PC-3 (cell line): Measurements from ENCODE around the gene ZNF700. TPM values are rescaled to one million over a fixed set of nuclear protein-coding genes. Genes with fewer than 3 reads are reported as not detected.
"Not testable (repeated sequence)": the region's sequence is repeated elsewhere in the genome, so short reads cannot be mapped to it uniquely, and the experiment has no call there.

Source experiments
- ATAC-seq: fragments of 200-7000 bp; cut with Tn5 transposase; 2 replicates; pipeline ENCODE4 v1.9.1; 2020; ENCODE audit warnings: mild to moderate bottlenecking, moderate library complexity
- BruUV-seq: library from RNA; stranded (reverse); fragments of 400-500 nt; replicated peaks from 2 replicates; lab custom pipeline; 2021; lab: Mats Ljungman, UMichigan
- CTCF ChIA-PET: fragments of 300-600 bp; sonication (Branson Sonifier 250); formaldehyde crosslinking; loops from one replicate; lab custom pipeline; 2022; ENCODE audit warnings: antibody characterized with exemption; lab: Charles Lee
- POLR2A ChIA-PET: fragments of 300-600 bp; sonication (Branson Sonifier 250); formaldehyde crosslinking; loops from one replicate; lab custom pipeline; 2022; ENCODE audit warnings: antibody characterized with exemption; ENCODE audit not compliant: unreplicated experiment; lab: Charles Lee
- DNase-seq: peaks from one replicate; pipeline ENCODE4 v3.0.0-alpha.2; 2015
- H2AFZ ChIP-seq: fragments of 300-600 bp; sonication (generic); 2 replicates; pipeline ENCODE4 v1.6.0; 2016; ENCODE audit warnings: antibody characterized with exemption, low read length
- H3F3A ChIP-seq: fragments of 300-600 bp; sonication (generic); one replicate; pipeline ENCODE4 v1.6.0; 2017; ENCODE audit warnings: antibody characterized with exemption, low read length, control low read depth, mild to moderate bottlenecking; ENCODE audit not compliant: unreplicated experiment
- H3K27ac ChIP-seq: fragments of 300-600 bp; sonication (generic); 2 replicates; pipeline ENCODE4 v1.5.1; 2016; ENCODE audit warnings: mild to moderate bottlenecking, low read length
- H3K27me3 ChIP-seq: fragments of 300-600 bp; sonication (generic); 2 replicates; pipeline ENCODE4 v1.6.1; 2016; ENCODE audit warnings: low read length, mixed read lengths
- H3K36me3 ChIP-seq: fragments of 300-600 bp; sonication (generic); 2 replicates; pipeline ENCODE4 v1.6.1; 2016; ENCODE audit warnings: low read depth, mixed run types, low read length, mixed read lengths
- H3K4me1 ChIP-seq: fragments of 300-600 bp; sonication (generic); 2 replicates; pipeline ENCODE4 v1.5.1; 2016; ENCODE audit warnings: low read length; ENCODE audit not compliant: insufficient read depth
- H3K4me2 ChIP-seq: fragments of 300-600 bp; sonication (generic); 2 replicates; pipeline ENCODE4 v1.6.0; 2016; ENCODE audit warnings: low read length
- H3K4me3 ChIP-seq: fragments of 300-600 bp; sonication (generic); 2 replicates; pipeline ENCODE4 v1.5.1; 2016; ENCODE audit warnings: mild to moderate bottlenecking, low read length, mixed read lengths
- H3K79me2 ChIP-seq: fragments of 300-600 bp; sonication (generic); 2 replicates; pipeline ENCODE4 v1.6.1; 2017; ENCODE audit warnings: low read length, mixed read lengths
- H3K9ac ChIP-seq: fragments of 300-600 bp; sonication (generic); 2 replicates; pipeline ENCODE4 v1.6.0; 2016; ENCODE audit warnings: mild to moderate bottlenecking, low read length
- H3K9me2 ChIP-seq: fragments of 300-600 bp; sonication (generic); replicated peaks from 2 replicates; pipeline ENCODE4 v1.6.1; 2016; ENCODE audit warnings: mixed run types, low read length, mixed read lengths
- H3K9me3 ChIP-seq: fragments of 300-600 bp; sonication (generic); 2 replicates; pipeline ENCODE4 v1.6.1; 2016; ENCODE audit warnings: low read length, mixed read lengths
- H4K20me1 ChIP-seq: fragments of 300-600 bp; sonication (generic); 2 replicates; pipeline ENCODE4 v1.6.1; 2016; ENCODE audit warnings: low read length, mixed read lengths
- EZH2 ChIP-seq: fragments of 300-600 bp; sonication (generic); IDR thresholded peaks from one replicate; pipeline ENCODE4 v1.6.1; 2017; ENCODE audit warnings: antibody characterized with exemption, mild to moderate bottlenecking, low read length; ENCODE audit not compliant: unreplicated experiment
- EZH2phosphoT487 ChIP-seq: fragments of 300-600 bp; sonication (generic); IDR thresholded peaks from 2 replicates; pipeline ENCODE4 v1.6.1; 2018; ENCODE audit warnings: mild to moderate bottlenecking, antibody characterized with exemption, low read length, borderline replicate concordance
- intact Hi-C: fragments of 100-400 bp; cut with micrococcal nuclease; formaldehyde crosslinking; loops from 2 replicates; pipeline ENCODE4 v1.9.0; 2023
- total RNA-seq: library from RNA; depleted of rRNA; stranded (reverse); fragments of >200 nt; gene quantifications from 2 replicates; pipeline ENCODE4 v1.2.3, GENCODE V29; 2014
- TF ChIP-seq, protein P1 (sequence below): fragments of 300-600 bp; sonication (generic); conservative IDR thresholded peaks from 2 replicates; pipeline ENCODE4 v1.5.1; 2017; ENCODE audit warnings: antibody characterized with exemption, low read depth, mild to moderate bottlenecking, low read length

Gene ZNF700
- total RNA-seq, 1 experiment from 2014 or later, result 9.5 TPM

DNA sequence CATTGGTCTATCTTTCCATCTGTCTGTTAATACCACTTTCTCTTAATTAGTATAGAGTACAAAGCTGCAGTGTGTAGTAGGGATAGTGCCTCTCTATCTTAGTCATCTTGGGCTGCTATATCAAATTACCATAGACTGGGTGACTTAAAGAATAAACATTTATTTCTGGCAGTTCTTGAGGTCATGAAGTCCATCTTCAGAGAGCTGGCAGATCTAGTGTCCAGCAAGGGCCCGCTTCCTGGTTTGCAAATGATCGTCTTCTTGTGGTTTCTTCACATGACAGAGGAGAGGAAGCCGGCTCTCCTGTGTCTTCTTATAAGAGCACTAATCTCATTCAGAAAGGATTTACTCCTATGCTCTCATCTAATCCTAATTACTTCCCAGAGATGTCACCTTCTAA lies 6.1 kb downstream of the ZNF700 start:
- ChIA-PET CTCF (no interaction called here), POLR2A (no interaction called here)
- DNase-seq, result no peak
- peaks cover 80% of the 10 kb centered on the region for H3K36me3 ChIP-seq
- no peak overlapping the region for H3K9ac ChIP-seq
- BruUV-seq, result no TSS peak
- H3K27ac ChIP-seq, result no peak overlapping the region
- no peak overlapping the region for H3K4me3 ChIP-seq
- no peak overlapping the region for H3K4me2 ChIP-seq
- peak; percentile 35; the same call in 1 of the 2 replicates for ATAC-seq
- peaks cover 38% of the 10 kb centered on the region for H3K9me3 ChIP-seq
- TF ChIP-seq EZH2phosphoT487 (no peak), EZH2 (no peak)
- TF ChIP-seq, protein P1, sequence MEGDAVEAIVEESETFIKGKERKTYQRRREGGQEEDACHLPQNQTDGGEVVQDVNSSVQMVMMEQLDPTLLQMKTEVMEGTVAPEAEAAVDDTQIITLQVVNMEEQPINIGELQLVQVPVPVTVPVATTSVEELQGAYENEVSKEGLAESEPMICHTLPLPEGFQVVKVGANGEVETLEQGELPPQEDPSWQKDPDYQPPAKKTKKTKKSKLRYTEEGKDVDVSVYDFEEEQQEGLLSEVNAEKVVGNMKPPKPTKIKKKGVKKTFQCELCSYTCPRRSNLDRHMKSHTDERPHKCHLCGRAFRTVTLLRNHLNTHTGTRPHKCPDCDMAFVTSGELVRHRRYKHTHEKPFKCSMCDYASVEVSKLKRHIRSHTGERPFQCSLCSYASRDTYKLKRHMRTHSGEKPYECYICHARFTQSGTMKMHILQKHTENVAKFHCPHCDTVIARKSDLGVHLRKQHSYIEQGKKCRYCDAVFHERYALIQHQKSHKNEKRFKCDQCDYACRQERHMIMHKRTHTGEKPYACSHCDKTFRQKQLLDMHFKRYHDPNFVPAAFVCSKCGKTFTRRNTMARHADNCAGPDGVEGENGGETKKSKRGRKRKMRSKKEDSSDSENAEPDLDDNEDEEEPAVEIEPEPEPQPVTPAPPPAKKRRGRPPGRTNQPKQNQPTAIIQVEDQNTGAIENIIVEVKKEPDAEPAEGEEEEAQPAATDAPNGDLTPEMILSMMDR, result no peak
- H2AFZ ChIP-seq, result no peak overlapping the region
- no peaks in the 10 kb centered on the region for H3K9me2 ChIP-seq
- no peaks in the 10 kb centered on the region for H4K20me1 ChIP-seq
- no peaks in the 10 kb centered on the region for H3K27me3 ChIP-seq
- no peaks in the 10 kb centered on the region for H3F3A ChIP-seq
- H3K79me2 ChIP-seq, result peaks cover 63% of the 10 kb centered on the region
- peaks cover 3% of the 10 kb centered on the region; the same call in 1 of the 2 replicates for H3K4me1 ChIP-seq
- intact Hi-C loops, result no loop called here

DNA sequence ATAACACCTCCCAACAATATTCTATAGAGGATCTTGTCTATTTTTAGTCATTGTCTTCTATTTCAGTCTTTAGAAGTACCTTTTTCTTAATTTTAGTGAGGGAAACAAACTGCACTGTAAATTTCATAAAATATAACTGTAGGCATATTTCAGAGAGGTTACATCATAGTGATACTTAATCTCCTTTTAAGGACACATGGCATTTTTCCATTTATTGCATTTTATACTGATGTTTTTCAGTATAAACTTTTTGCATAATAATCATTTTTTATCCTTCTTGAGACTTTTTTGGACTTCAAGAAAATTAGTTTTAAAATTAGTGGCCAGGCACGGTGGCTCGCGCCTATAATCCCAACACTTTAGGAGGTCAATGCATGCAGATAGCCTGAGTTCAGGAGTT lies 6.6 kb downstream of the ZNF700 start:
- TF ChIP-seq EZH2 (no peak), EZH2phosphoT487 (no peak)
- TF ChIP-seq, protein P1, result no peak
- no peaks in the 10 kb centered on the region for H4K20me1 ChIP-seq
- no peaks in the 10 kb centered on the region for H3K4me1 ChIP-seq
- no peaks in the 10 kb centered on the region for H3F3A ChIP-seq
- ChIA-PET POLR2A (interaction anchor here (0.7 kb wide), 1 partner anchor 293 kb away, joined by 5 read pairs; no protein-coding TSS in a partner anchor), CTCF (no interaction called here)
- ATAC-seq, result no peak
- no peak overlapping the region for H3K9ac ChIP-seq
- intact Hi-C loops, result no loop called here
- H3K36me3 ChIP-seq, result peaks cover 78% of the 10 kb centered on the region
- H2AFZ ChIP-seq, result no peak overlapping the region
- H3K4me3 ChIP-seq, result no peak overlapping the region
- H3K27me3 ChIP-seq, result no peaks in the 10 kb centered on the region
- H3K9me3 ChIP-seq, result peaks cover 38% of the 10 kb centered on the region
- H3K9me2 ChIP-seq, result no peaks in the 10 kb centered on the region
- DNase-seq, result no peak
- no TSS peak for BruUV-seq
- peaks cover 58% of the 10 kb centered on the region for H3K79me2 ChIP-seq
- H3K27ac ChIP-seq, result no peak overlapping the region
- H3K4me2 ChIP-seq, result no peak overlapping the region

DNA sequence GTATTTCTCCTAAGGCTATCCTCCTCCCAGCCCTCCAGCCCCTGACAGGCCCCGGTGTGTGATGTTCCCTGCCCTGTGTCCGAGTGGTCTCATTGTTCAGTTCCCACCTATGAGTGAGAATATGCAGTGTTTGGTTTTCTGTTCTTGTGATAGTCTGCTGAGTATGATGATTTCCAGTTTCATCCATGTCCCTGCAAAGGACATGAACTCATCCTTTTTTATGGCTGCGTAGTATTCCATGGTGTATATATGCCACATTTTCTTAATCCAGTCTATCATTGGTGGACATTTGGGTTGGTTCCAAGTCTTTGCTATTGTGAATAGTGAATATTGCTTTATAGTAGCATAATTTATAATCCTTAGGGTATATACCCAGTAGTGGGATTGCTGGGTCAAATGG lies 10.9 kb downstream of the ZNF700 start:
- Histone ChIP-seq H3K79me2 (peaks cover 51% of the 10 kb centered on the region), H3K9me3 (peaks cover 34% of the 10 kb centered on the region), H3K36me3 (peaks cover 65% of the 10 kb centered on the region)
- CTCF ChIA-PET, H3K4me3 ChIP-seq, H3K27me3 ChIP-seq, H3K9ac ChIP-seq, H3K9me2 ChIP-seq, H4K20me1 ChIP-seq, H2AFZ ChIP-seq, ATAC-seq, H3K4me2 ChIP-seq, POLR2A ChIA-PET, intact Hi-C loops, H3K27ac ChIP-seq, DNase-seq, H3K4me1 ChIP-seq, H3F3A ChIP-seq: not testable (repeated sequence)
- BruUV-seq, result TSS peak; percentile 5

DNA sequence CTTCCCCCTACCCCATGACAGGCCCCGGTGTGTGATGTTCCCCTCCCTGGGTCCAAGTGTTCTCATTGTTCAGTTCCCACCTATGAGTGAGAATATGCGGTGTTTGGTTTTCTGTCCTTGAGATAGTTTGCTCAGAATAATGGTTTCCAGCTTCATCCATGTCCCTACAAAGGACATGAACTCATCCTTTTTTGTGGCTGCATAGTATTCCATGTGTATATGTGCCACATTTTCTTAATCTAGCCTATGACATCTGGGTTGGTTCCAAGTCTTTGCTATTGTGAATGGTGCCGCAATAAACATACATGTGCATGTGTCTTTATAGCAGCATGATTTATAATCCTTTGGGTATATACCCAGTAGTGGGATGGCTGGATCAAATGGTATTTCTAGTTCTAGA lies 13.5 kb downstream of the ZNF700 start:
- H3K4me2 ChIP-seq, H4K20me1 ChIP-seq, POLR2A ChIA-PET, H3K4me1 ChIP-seq, CTCF ChIA-PET, ATAC-seq, DNase-seq, H3K9me2 ChIP-seq, H3K9ac ChIP-seq, H3K27me3 ChIP-seq, H3K27ac ChIP-seq, H2AFZ ChIP-seq, BruUV-seq, intact Hi-C loops, H3K4me3 ChIP-seq, H3F3A ChIP-seq: not testable (repeated sequence)
- Histone ChIP-seq H3K79me2 (peaks cover 48% of the 10 kb centered on the region), H3K9me3 (peaks cover 48% of the 10 kb centered on the region), H3K36me3 (peaks cover 61% of the 10 kb centered on the region)

DNA sequence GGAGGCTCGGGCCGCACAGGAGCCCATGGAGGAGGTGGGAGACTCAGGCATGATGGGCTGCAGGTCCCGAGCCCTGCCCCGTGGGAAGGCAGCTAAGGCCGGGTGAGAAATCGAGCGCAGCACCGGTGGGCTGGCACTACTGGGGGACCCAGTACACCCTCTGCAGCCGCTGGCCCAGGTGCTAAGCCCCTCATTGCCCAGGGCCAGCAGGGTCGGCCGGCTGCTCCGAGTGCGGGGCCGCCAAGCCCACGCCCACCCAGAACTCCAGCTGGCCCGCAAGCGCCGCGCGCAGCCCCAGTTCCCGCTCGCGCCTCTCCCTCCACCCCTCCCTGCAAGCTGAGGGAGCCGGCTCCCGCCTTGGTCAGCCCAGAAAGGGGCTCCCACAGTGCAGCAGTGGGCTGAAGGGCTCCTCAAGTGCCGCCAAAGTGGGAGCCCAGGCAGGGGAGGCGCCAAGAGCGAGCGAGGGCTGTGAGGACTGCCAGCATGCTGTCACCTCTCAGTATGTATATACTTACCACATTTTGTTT lies 16.5 kb downstream of the ZNF700 start:
- H3K4me1 ChIP-seq, H3K4me3 ChIP-seq, H4K20me1 ChIP-seq, H3K27me3 ChIP-seq, ATAC-seq, H3K9ac ChIP-seq, DNase-seq, CTCF ChIA-PET, H3K27ac ChIP-seq, H2AFZ ChIP-seq, intact Hi-C loops, BruUV-seq, H3K4me2 ChIP-seq, H3F3A ChIP-seq, H3K9me2 ChIP-seq, POLR2A ChIA-PET: not testable (repeated sequence)
- peaks cover 71% of the 10 kb centered on the region for H3K36me3 ChIP-seq
- peaks cover 34% of the 10 kb centered on the region for H3K79me2 ChIP-seq
- peaks cover 61% of the 10 kb centered on the region for H3K9me3 ChIP-seq
